ENCODE measurements around the gene KCNQ4.

The KCNQ4 gene

DNA sequence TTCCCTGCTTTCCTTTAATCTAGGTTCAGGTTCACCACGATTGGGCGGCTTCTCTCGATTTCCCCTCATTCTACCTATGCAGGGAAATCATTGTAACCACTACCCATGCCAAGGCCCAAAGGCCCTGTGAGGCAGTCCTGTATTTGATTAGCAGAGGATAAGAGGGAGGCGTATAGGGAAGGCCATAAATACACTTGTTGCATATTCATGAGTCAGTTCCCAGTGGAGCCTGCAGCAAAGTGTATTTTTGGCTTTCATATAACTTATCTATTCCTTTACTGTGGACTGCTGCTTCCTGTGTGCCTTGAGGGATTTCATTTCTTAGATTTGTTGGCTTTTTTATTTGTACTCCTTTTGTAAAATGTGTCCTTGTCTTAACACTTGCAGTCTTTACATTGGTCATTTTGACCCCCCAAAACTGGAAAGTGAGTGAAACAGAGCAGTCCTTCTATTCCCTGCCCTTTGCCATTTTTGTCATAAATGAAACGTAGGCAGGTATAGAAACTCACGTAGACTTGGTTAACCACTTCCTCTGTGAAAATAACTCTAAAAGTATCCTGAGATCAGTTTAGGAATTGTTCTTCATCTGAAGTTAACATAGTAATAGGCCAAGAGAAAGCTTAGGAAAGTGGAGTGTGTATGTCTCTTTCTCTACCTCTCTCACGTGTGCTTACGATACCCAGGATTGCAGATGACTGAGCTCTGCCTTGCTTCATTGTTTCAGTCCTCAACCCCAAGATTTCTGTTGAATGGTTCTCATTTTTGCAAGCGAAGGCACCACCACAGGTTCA lies 19.6 kb upstream of the KCNQ4 start:
- Histone ChIP-seq H3K36me3 (ENCODE audit: low read depth) (peaks cover 62% of the 10 kb centered on the region), H3K27ac (ENCODE audit: poor library complexity, severe bottlenecking) (no peak overlapping the region), H3K4me1 (ENCODE audit: insufficient read depth, poor library complexity, severe bottlenecking) (no peaks in the 10 kb centered on the region), H3K9me3 (ENCODE audit: severe bottlenecking) (no peaks in the 10 kb centered on the region), H3K4me3 (ENCODE audit: severe bottlenecking) (no peak overlapping the region), H3K27me3 (ENCODE audit: insufficient read depth, poor library complexity, severe bottlenecking) (no peaks in the 10 kb centered on the region)
- TF ChIP-seq, protein P1, sequence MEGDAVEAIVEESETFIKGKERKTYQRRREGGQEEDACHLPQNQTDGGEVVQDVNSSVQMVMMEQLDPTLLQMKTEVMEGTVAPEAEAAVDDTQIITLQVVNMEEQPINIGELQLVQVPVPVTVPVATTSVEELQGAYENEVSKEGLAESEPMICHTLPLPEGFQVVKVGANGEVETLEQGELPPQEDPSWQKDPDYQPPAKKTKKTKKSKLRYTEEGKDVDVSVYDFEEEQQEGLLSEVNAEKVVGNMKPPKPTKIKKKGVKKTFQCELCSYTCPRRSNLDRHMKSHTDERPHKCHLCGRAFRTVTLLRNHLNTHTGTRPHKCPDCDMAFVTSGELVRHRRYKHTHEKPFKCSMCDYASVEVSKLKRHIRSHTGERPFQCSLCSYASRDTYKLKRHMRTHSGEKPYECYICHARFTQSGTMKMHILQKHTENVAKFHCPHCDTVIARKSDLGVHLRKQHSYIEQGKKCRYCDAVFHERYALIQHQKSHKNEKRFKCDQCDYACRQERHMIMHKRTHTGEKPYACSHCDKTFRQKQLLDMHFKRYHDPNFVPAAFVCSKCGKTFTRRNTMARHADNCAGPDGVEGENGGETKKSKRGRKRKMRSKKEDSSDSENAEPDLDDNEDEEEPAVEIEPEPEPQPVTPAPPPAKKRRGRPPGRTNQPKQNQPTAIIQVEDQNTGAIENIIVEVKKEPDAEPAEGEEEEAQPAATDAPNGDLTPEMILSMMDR (IDR thresholded peaks at IDR 0.05; ENCODE audit: poor library complexity, severe bottlenecking): no peak
- DNase-seq (ENCODE audit: low spot score) (no peak), ATAC-seq (ENCODE audit: low read depth) (no peak)

DNA sequence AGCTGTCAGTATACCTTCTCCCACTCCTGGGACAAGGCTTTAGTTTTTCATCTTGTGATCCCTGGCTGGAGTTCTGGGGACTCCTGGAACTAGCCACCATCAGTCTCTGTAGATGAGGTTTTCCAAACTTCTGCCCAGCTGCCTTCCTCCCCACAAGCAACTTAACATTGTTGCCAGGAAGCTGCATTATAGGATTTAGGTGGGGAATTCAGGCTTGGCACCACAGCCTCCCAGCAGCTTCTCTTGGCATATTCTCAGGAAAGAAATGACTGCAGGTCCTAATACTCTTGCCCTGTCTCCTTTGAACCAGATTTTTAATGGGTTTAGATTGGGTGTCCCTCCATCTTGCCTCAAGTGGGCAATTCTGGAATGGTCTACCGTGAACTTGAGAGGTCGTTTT lies 18.6 kb upstream of the KCNQ4 start:
- ATAC-seq (ENCODE audit: low read depth) (no peak), DNase-seq (ENCODE audit: low spot score) (no peak)
- Histone ChIP-seq H3K4me1 (ENCODE audit: insufficient read depth, poor library complexity, severe bottlenecking) (no peaks in the 10 kb centered on the region), H3K9me3 (ENCODE audit: severe bottlenecking) (no peaks in the 10 kb centered on the region), H3K27ac (ENCODE audit: poor library complexity, severe bottlenecking) (no peak overlapping the region), H3K27me3 (ENCODE audit: insufficient read depth, poor library complexity, severe bottlenecking) (no peaks in the 10 kb centered on the region), H3K4me3 (ENCODE audit: severe bottlenecking) (no peak overlapping the region), H3K36me3 (ENCODE audit: low read depth) (peaks cover 60% of the 10 kb centered on the region)
- TF ChIP-seq, protein P1 (IDR thresholded peaks at IDR 0.05; ENCODE audit: poor library complexity, severe bottlenecking): no peak

DNA sequence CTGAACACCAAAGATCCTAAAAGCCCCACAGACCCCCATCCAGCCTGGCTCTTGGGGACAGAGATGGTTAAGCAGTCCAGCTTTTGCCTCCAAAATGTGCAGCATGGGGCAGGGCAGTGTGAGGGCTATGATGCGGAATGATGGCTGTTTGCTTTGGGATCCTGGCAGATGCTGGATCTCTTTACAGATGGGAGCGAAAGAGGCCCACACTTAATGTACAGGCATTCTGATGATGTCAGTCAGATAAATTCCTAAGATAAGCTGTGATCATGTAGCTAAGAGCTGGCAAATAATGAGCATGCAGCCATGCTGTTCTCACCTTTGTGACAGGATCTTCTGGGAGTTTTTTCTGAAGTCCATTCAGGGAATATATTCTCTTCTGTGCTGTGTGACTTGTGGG lies 17.6 kb upstream of the KCNQ4 start:
- H3K9me3 ChIP-seq (ENCODE audit: severe bottlenecking): no peaks in the 10 kb centered on the region
- H3K27ac ChIP-seq (ENCODE audit: poor library complexity, severe bottlenecking): no peak overlapping the region
- peaks cover 56% of the 10 kb centered on the region for H3K36me3 ChIP-seq (ENCODE audit: low read depth)
- H3K4me3 ChIP-seq (ENCODE audit: severe bottlenecking): no peak overlapping the region
- ATAC-seq (ENCODE audit: low read depth) (no peak), DNase-seq (ENCODE audit: low spot score) (no peak)
- H3K4me1 ChIP-seq (ENCODE audit: insufficient read depth, poor library complexity, severe bottlenecking): no peaks in the 10 kb centered on the region
- H3K27me3 ChIP-seq (ENCODE audit: insufficient read depth, poor library complexity, severe bottlenecking): no peaks in the 10 kb centered on the region
- TF ChIP-seq, protein P1 (IDR thresholded peaks at IDR 0.05; ENCODE audit: poor library complexity, severe bottlenecking): no peak

DNA sequence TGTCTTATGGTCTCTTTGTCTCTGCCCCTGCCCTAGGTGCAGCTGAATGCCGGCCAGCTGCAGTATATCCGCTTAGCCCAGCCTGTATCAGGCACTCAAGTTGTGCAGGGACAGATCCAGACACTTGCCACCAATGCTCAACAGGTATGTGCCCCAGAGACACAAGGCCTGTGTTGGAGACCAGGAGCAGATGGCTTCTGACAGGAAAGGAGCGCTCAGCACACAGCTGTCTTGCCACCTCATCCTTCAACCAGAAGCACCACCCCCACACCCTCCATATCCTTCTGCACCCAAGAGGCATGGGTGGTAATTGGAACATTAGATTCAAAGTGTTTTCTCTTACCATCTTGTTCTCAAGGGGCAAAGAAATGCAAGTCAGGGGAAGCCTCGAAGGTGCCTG lies 17.0 kb upstream of the KCNQ4 start:
- DNase-seq (ENCODE audit: low spot score) (no peak), ATAC-seq (ENCODE audit: low read depth) (no peak)
- TF ChIP-seq, protein P1 (IDR thresholded peaks at IDR 0.05; ENCODE audit: poor library complexity, severe bottlenecking): no peak
- Histone ChIP-seq H3K9me3 (ENCODE audit: severe bottlenecking) (no peaks in the 10 kb centered on the region), H3K27me3 (ENCODE audit: insufficient read depth, poor library complexity, severe bottlenecking) (no peaks in the 10 kb centered on the region), H3K36me3 (ENCODE audit: low read depth) (peaks cover 56% of the 10 kb centered on the region), H3K4me3 (ENCODE audit: severe bottlenecking) (no peak overlapping the region), H3K4me1 (ENCODE audit: insufficient read depth, poor library complexity, severe bottlenecking) (no peaks in the 10 kb centered on the region), H3K27ac (ENCODE audit: poor library complexity, severe bottlenecking) (no peak overlapping the region)
